ENCODE results near the gene OR8D1. TPM values are rescaled to one million over a fixed set of nuclear protein-coding genes. Genes with fewer than 3 reads are reported as not detected.

Gene OR8D1
- total RNA-seq, 1 experiment from 2014 or later = not detected

GRCh38 chr11:124329787-124330478 is 16.2 kb upstream of the OR8D1 start:
- ChIA-PET POLR2A (no interaction called here), CTCF (interaction anchor here (1.1 kb wide), 1 partner anchor 260 kb away, joined by 4 read pairs; no protein-coding TSS in a partner anchor)
- Mint-ChIP-seq H3K27ac (no peak overlapping the region), H3K4me1 (no peaks in the 10 kb centered on the region), H3K27me3 (ENCODE audit: low read depth) (no peaks in the 10 kb centered on the region; the same call in 1 of the 2 replicates), H3K9me3 (peaks cover 39% of the 10 kb centered on the region), H3K36me3 (peaks cover 21% of the 10 kb centered on the region), H3K4me3 (no peak overlapping the region)
- DNase-seq (ENCODE audit: low spot score) (no peak), ATAC-seq (no peak)
- TF ChIP-seq FOXK1 (CRISPR knock-in tag; IDR thresholded peaks at IDR 0.05) (no peak), ZMAT4 (CRISPR knock-in tag; IDR thresholded peaks at IDR 0.05) (no peak), ERG (CRISPR knock-in tag; IDR thresholded peaks at IDR 0.05) (no peak), USF1 (CRISPR knock-in tag; IDR thresholded peaks at IDR 0.05) (no peak), E2F4 (CRISPR knock-in tag; IDR thresholded peaks at IDR 0.05; ENCODE audit: borderline replicate concordance, low read depth) (no peak), ATF2 (CRISPR knock-in tag; IDR thresholded peaks at IDR 0.05; ENCODE audit: borderline replicate concordance, low read depth) (no peak), MAX (CRISPR knock-in tag; IDR thresholded peaks at IDR 0.05) (no peak), GABPB1 (CRISPR knock-in tag; IDR thresholded peaks at IDR 0.05) (no peak), CTCF (IDR thresholded peaks at IDR 0.05) (no peak), GRHL2 (CRISPR knock-in tag; IDR thresholded peaks at IDR 0.05; ENCODE audit: insufficient replicate concordance, severe bottlenecking) (no peak), SMAD3 (CRISPR knock-in tag; IDR thresholded peaks at IDR 0.05; ENCODE audit: borderline replicate concordance) (no peak), ATF6 (CRISPR knock-in tag; IDR thresholded peaks at IDR 0.05) (no peak)

GRCh38 chr11:124327775-124328174 is 14.0 kb upstream of the OR8D1 start:
- H3K9me3 Mint-ChIP-seq = peaks cover 42% of the 10 kb centered on the region
- no peaks in the 10 kb centered on the region for H3K27me3 Mint-ChIP-seq (ENCODE audit: low read depth)
- H3K36me3 Mint-ChIP-seq = peaks cover 21% of the 10 kb centered on the region
- ATAC-seq = no peak
- H3K4me1 Mint-ChIP-seq = no peaks in the 10 kb centered on the region
- no peak overlapping the region for H3K27ac Mint-ChIP-seq
- POLR2A ChIA-PET = no interaction called here
- CTCF ChIA-PET = no interaction called here
- DNase-seq (ENCODE audit: low spot score) = no peak
- H3K4me3 Mint-ChIP-seq = no peak overlapping the region
- TF ChIP-seq PRRX2 (CRISPR knock-in tag; IDR thresholded peaks at IDR 0.05) (no peak), GTF2I (CRISPR knock-in tag; conservative IDR thresholded peaks at IDR 0.05) (no peak), KAT7 (CRISPR knock-in tag; IDR thresholded peaks at IDR 0.05; ENCODE audit: borderline replicate concordance) (no peak), E2F4 (CRISPR knock-in tag; IDR thresholded peaks at IDR 0.05; ENCODE audit: borderline replicate concordance, low read depth) (no peak), ELF4 (CRISPR knock-in tag; IDR thresholded peaks at IDR 0.05; ENCODE audit: low read depth) (no peak), HMGXB4 (CRISPR knock-in tag; IDR thresholded peaks at IDR 0.05) (no peak)
